ENCODE data around the gene CGNL1.

DNA sequence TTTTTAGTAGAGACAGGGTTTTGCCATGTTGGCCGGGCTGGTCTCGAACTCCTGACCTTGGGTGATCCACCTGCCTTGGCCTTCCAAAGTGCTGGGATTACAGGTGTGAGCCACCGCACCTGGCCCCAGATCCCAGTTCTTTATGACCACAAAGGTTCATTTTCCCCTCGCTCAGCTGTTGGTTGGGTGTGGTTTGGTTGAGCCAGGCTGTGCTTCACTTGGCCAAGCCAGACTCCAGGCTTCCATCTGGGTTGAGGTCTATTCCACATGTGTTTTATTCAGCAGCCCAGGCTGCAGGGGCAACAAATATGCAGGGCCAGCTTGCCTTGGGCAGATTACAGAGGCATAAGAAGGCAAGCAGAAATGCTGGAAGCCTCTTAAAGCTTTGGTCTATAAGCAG is 13.7 kb downstream of the CGNL1 start:
- TF ChIP-seq CTCF (IDR thresholded peaks at IDR 0.05; ENCODE audit: low read depth, low read length) (no peak), EZH2phosphoT487 (IDR thresholded peaks at IDR 0.05; ENCODE audit: low read depth) (no peak)

Data from OCI-LY3 (cell line).